Measurements from ENCODE around the gene TNN.

- TF ChIP-seq SMC3 (conservative IDR thresholded peaks at IDR 0.05; ENCODE audit: poor library complexity) (no peak), REST (IDR thresholded peaks at IDR 0.05; ENCODE audit: borderline replicate concordance) (no peak), CTCF (IDR thresholded peaks at IDR 0.05; ENCODE audit: poor library complexity, severe bottlenecking) (no peak)
Observed at GRCh38 chr1:175045097-175045496, 22.5 kb upstream of the TNN start.
